ENCODE results near the gene ICE2.
"Not testable (repeated sequence)": the region's sequence is repeated elsewhere in the genome, so short reads cannot be mapped to it uniquely, and the experiment has no call there.

The ICE2 gene

DNA sequence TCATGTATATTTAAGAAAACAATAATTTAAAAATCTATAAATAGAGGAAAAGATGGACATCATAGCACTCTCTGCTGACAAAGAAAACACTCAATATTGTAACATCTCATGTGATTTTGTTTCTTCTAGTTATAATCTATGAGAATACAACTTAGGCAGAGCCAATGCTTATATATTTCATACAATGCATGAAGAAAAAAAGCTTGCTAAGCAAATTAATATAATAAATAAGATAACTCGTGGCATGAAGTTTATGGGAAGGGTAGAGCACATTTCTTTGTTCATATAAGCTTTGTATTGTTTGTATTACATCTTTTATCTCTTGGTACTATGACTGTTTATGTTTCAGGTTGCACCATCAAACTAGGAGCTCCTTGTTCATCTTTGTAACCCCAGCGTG, 73.5 kb downstream of the ICE2 start:
- DNase-seq, result no peak

DNA sequence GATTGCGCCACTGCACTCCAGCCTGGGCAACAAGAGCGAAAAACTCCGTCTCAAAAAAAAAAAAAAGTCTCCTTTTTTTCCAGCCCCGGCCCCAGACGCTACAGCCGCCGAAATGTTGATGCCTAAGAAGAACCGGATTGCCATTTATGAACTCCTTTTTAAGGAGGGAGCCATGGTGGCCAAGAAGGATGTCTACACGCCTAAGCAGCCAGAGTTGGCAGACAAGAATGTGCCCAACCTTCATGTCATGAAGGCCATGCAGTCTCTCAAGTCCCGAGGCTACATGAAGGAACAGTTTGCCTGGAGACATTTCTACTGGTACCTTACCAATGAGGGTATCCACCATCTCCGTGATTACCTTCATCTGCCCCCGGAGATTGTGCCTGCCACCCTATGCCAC, 74.6 kb downstream of the ICE2 start:
- not testable (repeated sequence) for DNase-seq

DNA sequence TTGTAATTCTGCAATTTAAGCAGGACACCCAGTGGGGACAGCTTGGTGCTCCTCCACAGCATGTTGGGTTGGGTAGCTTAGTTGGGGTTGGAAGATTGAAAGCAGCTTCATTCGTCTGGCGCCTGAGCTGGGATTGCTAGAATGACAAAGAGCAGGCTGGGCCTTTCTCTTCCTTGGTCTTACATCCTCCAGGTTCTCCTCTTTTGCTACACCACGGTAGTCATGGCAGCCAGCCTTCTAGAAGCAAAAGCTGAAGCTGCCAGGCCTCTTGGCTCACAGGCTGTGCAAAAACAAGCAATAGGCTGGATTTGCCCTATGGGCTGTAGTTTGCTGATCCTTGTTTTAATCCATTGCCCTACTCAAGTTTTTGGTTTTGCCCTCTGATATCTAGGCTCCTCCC, 78.0 kb downstream of the ICE2 start:
- no peak for DNase-seq

DNA sequence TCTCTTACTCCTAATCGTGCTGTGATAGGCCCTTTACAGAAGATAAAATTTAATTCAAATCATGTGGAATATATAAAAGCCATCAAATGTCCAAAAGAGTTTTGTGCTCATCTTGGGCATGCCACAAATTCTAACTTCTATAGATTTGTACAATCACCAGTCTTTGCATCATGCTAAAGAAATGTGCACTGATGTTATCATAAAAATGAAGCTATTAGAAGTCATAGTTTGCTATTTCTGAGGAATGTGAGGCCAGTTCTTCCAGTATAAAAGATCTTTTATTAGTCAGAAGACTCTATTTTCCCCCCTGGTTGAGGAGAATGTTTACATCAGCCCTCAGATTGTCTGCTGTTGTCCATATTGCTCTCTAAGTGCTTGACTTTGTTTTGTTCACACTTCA, 79.0 kb downstream of the ICE2 start:
- no peak for DNase-seq

DNA sequence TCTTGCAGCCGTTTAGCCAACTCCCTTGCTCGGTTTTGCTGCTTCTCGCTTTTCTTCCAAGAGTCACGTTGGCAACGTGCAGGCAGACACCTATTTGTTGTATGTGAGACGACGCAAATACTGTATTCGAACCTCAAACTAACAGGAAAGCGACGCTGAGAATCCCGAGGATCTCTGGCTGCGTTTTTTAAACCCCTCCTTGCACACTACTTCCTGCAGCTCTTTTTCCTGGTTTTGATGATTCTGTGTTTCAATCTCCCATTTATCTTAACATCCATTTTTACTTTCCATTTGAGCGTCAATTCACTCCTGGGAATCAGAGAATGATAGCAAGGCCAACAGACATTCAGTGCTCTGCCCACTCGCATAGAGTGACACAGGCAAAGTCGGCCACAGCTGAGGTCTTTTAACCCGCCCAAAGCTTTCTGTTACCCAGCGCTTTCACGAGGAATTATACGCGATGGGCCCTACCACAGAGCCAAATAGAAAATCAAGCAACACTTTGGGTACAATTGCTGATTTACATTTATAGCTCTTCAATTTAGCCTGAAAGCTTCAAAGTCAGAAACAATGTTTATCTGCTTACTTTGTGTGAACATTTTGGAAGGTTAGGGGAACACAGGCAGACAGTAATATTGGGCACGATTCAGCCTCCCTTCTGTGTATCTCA, 79.6 kb downstream of the ICE2 start:
- no peak for DNase-seq

DNA sequence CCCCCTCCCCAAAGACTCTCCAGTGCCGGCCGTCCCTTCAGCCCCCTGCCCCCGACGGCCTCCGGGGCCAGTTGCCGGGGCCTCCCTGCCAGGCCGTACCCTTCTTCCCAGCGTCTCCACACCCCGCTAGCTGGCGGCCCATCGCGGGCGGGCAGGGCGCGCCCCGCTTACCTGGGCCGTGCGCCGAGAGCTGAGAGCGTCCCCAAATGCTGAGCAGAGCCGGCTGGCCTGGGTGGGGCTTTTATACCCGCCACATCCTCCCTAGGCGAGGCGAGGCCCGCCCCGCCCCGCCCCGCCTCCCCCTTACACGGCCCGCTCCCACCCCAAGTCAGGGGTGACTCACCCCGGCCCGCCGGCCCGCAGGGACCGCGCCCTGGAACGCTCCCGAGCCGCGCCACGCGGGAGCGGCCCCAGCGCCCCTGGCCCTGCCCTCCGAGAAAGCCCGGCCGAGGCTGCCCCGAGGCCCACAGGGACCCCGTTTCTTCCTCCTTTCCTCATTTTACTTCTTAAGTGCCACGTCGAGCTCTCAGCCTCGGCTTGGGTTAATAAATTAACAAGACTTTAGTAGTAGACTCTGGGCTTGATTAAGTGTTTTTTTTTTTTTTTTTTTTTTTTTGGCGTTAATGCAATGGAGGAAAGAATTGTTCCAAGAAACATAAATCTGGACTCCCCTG, 81.0 kb downstream of the ICE2 start, which contains the start of gene ANXA2:
Gene ANXA2 (minus strand): TSS at position 215 of the 674 bp plus-strand sequence. CDS start 11,911 bp downstream, outside the sequence.
- DNase-seq, result no peak

DNA sequence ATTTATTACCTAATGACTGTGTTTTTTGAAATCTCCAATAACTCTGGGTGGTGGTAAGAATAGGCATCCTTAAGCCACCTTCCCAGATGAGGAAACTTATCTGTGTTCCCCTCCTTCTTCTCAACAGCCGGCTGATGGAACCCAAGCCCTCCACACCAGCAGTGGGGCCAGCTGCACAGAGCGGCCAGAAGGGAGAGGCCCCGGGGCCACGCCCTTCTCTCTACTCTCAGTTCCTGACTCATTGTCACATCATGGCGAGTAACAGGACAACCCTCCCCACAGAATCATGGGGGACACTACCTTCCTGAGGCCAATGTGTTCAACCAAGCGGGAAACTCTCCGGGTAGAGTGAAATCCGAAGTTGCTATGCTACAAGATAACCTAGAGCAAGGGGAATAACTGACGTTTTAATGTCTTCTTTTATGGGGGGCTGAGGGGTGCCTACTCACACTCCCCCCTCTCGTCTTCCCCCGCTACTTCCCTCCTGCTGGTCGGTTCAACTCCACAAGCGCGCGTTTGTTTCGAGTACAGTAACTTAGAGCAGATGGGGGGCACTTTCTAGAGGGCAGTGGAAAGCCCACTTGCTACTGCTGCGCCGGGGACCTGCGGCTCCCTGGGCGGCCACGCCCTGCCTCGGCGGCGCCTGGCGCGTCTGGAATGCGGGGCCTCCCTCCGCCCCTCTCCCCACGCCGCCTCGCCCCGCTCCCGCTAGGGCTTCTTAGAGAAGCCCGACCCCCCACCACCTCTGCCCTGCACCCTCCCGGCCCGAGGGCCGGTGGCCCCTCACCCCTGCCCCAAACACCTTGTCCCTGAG, 81.8 kb downstream of the ICE2 start:
- DNase-seq, result no peak

DNA sequence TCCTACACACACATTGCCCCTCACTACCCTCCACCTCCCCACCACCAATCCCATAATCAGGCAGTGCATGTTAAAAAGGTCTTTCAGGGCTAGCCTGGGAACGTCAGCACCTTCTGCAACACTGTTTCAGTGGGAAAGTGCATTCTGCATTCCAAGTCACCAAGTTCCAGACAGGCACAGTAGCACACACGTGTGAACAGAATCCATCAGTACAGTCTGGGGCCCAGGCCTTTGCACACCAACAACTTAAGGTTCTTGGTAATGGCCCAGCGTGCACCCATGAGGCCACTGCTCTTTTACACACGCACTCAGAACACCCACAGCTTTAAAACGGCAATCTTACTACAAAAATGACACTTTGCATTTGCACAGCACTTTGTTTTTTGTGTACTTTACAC, 82.4 kb downstream of the ICE2 start:
- no peak for DNase-seq

DNA sequence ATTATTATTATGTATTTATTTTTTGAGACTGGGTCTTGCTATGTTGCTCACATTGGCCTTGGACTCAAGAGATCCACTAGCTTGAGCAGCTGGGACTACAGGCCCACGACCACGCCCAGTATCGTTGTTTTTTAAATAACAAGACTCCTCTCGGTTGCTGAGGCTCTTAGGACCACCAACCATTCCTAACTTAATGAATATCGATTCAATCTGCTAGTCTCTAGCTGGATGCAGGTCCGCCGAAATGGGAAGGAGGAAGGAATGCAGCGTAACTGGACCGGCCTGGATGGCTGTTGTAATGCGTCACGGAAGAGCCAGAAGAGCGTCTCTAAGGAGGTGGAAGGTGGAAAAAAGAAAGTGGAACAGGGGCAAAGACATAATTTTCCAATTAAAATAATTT, 82.8 kb downstream of the ICE2 start:
- DNase-seq, result no peak

DNA sequence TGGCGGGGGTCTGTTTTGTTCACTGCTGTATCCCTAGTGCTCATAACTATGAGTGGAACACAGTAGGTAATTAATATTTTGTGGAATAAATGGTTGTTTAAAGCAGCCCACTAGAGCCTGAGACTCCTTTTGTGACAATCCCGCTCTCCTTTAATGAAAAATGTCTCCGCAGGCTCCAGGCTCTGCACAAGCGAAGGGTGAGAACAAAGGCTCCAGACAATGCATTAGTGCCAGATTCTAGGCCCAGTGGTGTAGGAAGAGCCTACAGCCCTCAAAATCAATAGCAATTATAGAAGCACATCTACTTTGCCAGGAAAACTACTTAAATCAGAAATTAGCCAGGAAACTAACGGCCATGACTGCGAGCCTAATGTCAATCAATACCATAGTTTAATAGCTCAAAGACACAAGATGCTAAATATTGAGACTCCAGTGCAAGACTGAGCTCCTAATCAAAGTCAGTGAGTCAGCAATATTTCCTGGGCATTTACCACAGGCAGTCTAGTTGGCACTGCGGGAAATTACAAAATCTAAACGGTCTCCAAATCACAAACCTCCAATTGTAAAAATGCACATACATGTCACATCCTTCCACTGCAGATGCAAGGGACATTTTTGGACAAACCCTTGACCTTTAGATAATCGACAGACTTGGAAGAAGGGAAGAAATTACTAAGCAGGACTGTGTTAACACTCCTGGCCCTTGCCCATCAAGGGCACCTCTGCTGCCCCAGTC, 83.5 kb downstream of the ICE2 start:
- no peak for DNase-seq

DNA sequence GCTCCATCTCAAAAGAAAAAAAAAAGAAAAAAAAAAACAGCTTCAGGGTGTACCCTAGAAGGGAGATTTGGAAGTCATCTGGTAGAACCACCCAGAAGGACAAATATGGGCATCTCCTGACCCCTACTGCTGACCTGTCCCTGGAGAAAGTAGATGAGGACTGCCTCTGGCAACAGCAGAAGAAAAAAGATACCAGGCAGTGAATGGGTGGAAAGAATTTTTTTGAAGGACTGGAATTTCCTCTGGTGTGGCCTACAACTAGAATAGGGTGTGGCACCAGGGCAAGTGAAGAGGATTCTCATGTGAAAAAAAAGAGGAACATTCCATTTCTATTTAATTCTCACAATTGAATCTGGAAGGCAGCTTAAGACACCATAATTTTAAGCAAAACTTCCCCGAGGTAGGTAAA, 84.2 kb downstream of the ICE2 start:
- DNase-seq, result no peak

DNA sequence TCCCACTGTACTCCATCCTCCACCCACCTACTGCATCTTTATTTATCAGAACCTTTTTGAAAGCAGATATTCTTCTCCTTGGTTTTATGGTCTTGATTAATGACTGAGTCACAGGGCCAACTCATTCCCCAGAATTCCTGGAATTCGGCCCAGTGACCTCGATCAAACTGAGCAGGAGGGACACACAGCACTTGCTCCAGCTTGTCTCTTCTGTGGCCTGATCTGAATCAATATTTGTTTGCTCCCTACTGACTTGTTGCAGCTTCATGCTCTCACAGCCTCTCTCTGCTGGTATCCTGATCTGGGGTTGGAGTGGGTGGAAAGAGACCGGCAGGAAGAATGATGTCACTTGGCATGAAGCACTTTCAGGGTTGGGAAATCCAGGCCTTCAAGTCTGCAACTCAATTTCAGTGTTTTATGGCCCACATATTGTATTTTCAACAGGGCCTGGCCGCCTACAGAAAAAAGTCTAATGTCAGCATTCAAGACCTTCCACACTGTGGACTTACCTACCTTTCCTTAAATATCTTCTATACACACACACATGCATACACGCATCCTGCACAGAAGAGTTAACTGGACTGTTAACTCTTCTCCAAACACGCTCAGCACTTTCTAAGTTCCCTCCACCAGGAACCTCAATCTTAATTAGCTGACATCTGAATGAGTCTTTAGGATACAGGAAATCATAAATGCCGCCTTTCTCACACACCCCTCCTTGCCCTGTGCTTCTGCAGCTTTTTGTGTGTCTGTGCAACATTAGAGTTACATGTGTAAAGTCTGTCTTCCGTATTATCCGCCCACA, 85.8 kb downstream of the ICE2 start:
- DNase-seq, result no peak

DNA sequence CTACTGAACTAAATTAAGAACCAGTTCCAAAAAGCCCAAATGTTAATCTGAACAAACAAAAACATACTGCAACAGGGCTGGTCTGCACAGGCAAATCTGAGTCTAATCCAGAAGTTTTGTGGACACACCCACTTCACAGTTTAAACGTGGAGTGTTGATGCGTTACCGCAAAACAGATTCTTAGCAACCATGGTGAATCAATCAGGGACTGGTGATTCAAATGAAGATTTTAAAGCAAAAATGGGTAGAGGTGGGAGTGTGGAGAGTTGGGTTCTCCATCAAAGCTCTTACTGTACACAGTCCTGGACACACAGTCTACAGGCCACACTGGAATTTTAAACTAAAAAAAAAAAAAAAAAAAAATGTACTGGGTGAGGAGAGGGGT, 86.3 kb downstream of the ICE2 start:
- no peak for DNase-seq

DNA sequence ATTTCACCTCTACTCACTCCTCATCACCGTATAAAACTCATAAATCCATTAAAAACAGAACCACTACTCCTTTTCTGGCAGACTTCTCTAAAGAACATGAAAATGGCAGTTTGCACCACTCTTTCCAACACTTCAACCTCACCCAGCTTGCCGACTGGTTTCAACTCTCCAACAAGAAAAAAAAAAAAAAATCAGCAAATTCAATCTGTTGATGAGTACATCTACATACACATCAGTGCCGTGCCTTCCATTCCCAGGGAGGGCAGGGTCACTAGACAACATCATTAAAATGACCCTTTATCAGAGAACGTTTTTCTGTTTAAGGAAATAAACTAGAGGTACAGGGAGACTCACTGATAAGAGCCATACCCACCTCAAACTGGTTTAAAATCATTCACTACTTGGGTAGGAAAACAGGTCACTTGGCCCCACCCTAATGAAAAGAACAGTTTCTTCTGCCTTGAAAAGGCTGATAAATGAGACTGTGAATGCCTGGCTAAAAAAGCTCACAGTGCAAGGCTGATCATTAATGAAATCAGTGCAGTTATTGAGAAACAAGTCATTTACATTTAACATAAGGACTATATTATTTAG, 87.1 kb downstream of the ICE2 start:
- DNase-seq, result no peak

DNA sequence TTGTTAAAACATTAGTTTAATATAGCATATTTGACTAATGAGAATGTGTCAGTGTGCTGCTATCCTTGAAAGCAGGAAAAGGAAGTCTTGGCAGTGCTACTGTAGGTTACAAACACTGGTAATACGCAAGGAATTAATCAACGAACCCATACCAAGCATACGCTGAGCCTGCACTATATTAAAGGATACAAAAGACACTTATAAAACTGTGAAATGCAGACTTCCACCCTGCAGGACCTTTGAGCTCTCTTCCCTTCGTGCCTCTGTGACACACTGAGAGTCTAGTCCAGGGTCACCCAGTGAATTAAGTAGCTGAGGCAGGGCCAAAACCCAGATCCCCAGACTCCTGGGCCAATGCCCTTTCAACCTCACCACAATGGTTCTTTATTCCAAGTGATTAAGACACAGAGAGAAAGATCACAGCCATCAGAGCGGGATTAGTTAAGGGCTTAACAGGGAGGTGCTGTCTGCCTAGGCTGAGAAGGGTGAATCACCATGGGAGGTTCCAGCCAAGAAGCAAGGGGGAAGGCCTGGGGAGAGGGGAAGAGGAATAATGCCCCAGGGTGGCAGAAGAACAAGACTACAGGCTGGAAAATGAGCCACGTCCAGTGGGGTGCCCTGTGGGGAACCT, 88.0 kb downstream of the ICE2 start:
- no peak for DNase-seq

DNA sequence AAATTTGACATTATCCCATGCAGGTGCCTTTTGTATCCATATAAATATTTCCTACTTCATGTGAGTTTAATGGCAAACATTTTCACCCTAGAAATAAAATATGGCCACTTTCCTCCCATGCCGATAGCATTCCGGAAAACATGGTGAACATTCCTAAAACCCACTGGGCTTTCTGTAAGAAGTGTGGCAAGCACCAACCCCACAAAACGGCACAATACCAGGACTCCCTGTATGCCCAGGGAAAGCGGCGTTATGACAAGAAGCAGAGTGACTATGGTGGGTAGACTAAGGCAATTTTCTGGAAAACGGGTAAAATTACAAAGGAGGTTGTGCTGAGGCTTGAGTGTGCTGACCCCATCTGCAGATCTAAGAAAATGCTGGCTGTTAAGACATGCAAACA, 88.7 kb downstream of the ICE2 start:
- DNase-seq, result no peak

DNA sequence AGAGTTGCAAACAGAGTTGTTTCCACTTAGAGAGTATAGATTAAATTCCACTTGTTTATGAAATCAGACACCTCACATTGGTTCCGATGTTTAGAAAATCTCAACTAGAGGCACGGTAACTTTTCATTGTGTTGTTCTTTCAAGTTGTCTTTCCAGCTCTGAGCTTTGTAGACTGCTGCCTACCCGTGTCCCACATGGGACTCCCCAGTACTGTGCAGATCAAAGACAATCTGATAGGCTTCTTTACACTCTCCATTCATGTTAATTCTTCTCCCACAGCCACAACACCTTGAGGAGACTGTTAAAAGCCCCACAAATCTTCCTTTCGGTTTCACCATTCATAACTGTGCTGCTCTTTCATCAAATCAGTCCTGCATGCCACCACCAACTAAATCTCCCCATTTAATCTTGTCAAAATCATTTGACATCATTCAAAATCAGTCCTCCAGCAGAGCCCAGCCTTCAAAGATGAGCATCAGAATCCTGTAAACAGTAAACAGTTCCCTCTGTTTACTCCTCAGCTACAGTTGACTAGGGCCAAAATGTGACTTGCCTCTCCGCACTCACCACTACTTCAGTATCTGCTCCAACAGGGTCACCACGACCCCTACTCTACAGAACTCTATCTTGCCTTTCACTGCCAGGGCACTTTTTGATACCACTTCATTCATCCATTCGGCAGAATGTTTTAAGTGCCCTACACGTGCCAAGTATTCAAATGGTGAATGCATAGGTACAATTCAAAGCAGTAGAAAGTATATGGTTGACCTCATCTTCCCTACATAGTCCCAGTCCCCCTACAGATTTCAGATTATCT, 89.5 kb downstream of the ICE2 start:
- no peak for DNase-seq

DNA sequence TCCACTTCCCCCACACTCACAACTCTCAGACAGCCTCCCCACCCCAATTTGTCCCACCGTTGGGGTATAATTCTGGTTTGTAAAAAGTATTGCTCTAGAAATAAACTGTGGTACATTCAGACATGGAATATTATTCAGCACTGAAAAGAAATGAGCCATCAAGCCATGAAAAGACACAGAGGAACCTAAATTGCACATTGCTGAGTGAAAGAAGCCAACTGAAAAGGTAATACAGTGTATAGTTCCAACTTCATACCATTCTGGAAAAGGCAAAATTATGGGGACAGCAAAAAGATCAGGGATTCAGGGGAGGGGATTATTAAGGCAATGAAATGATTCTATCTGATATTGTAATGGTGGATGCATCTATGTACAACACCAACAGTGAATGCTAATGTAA, 91.6 kb downstream of the ICE2 start:
- DNase-seq, result no peak

DNA sequence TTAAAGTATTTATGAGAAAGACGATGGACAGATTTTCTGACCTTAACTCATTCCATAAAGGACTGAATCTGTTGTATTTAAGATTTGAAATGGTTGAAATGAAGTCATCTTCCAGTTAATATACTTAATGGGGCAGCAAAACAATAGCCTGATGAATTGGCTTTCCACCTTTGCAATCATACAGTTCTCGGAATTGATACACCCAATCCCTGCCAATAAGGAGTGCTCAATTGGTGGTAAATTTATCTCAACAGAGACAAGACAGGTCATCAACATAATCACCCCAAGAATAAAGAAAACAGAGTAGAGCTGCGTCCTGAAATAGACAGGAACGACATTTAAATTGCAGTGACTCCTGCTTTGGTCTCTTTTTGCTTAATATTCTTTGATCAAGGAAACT, 92.3 kb downstream of the ICE2 start:
- DNase-seq, result no peak
